Testis (tissue), 2 donors: ENCODE results near the gene GLDC.

Experiments
- POLR2A ChIP-seq: fragments of 450-650 bp; IDR thresholded peaks from one replicate; pipeline ENCODE4 v1.6.1; 2017; ENCODE audit warnings: antibody characterized with exemption, mild to moderate bottlenecking, moderate library complexity
- TF ChIP-seq, protein P1 (sequence below), 3 experiments: fragments of 450-650 bp in 2 of 3; fragments of 200-600 bp in 1 of 3; sonication (generic) in 1 of 3; IDR thresholded peaks; one replicate each; pipeline ENCODE4 v1.5.1; 2016 to 2019; ENCODE audit warnings: antibody characterized with exemption in 3 of 3, mild to moderate bottlenecking in 2 of 3, moderate library complexity in 1 of 3

GRCh38 chr9:6646293-6646636 lies 736 bp upstream of the GLDC start:
- TF ChIP-seq, protein P1, sequence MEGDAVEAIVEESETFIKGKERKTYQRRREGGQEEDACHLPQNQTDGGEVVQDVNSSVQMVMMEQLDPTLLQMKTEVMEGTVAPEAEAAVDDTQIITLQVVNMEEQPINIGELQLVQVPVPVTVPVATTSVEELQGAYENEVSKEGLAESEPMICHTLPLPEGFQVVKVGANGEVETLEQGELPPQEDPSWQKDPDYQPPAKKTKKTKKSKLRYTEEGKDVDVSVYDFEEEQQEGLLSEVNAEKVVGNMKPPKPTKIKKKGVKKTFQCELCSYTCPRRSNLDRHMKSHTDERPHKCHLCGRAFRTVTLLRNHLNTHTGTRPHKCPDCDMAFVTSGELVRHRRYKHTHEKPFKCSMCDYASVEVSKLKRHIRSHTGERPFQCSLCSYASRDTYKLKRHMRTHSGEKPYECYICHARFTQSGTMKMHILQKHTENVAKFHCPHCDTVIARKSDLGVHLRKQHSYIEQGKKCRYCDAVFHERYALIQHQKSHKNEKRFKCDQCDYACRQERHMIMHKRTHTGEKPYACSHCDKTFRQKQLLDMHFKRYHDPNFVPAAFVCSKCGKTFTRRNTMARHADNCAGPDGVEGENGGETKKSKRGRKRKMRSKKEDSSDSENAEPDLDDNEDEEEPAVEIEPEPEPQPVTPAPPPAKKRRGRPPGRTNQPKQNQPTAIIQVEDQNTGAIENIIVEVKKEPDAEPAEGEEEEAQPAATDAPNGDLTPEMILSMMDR (IDR thresholded peaks at IDR 0.05): no peak
- no peak for TF ChIP-seq POLR2A
